ENCODE results near the gene CORO7. TPM values are rescaled to one million over a fixed set of nuclear protein-coding genes. Genes with fewer than 3 reads are reported as not detected.
A peak's percentile ranks its signal among the peaks of the same experiment; 100 is the strongest.

The CORO7 gene
- polyA plus RNA-seq, 1 of the 3 experiments (the other 2 are of a cell fraction), result 25.8 TPM

DNA sequence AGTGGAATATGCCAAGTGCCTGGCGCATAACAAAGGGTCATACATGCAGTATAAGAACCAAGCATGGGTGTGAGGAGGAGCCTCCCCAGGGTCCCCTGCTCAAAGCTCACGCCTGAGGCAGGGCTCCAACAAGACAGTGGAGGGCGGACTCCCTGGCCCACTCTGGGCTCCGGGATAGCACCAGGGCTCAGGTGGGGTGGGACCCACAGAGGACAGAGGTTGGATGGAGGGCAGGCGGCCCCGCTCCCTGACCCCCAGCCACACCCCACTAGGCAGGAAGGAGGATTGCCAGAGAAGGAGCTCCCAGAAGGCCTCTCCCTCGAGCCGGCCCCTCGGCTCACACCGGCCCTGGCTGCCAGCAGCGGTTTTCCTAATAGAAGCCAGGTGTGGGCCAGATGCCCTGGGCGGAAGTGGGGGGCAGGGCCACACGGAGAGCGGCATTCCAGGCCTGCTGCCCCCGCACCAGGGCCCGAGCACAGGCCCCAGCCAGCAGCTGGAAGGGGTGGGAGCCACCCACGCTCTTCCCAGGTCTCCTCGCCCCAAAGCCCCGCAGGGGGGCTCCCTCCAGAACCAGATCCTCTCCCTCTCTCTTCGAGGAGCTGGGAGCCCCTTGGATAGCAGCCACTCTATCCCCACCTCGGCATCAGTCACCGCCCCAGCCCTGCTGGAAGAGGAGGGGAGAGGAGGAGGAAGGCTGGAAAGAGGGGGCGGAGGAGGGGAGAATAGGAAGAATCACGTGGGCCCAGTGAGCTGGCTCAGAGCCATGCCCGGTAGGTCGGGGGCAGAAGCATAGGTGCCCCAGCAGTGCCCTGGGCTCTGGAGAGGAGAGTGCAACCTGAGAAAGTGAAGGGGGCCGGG, 23.8 kb downstream of the CORO7 start:
- POLR2A ChIA-PET, result interaction anchor here (0.5 to 2.7 kb wide), 14 partner anchors 9 to 112 kb away, joined by 3 to 28 read pairs (median 6); partner anchors contain the start of genes CORO7, PAM16 and VASN
- peaks cover 0 to 2% of the 10 kb centered on the region in 2 experiments for H3K36me3 ChIP-seq (replicated peaks in 1 of 2; ENCODE audit: control insufficient read depth in 1 of 2, insufficient read depth in 2 of 2, low read length in 1 of 2)
- 16% methylated on average over 14 of the region's 27 CpGs for WGBS (ENCODE audit: low lambda C conversion rate)
- no peaks in the 10 kb centered on the region for H4K20me1 ChIP-seq (ENCODE audit: insufficient read depth)
- peak overlapping the region; percentile 79 for H3K4me2 ChIP-seq
- peak overlapping the region; percentile 72 to 97 for H3K27ac ChIP-seq (ENCODE audit: low read depth in 2 of 2, low read length in 1 of 2)
- H3K9ac ChIP-seq, result peak overlapping the region; percentile 51; the same call in 1 of the 2 replicates
- CTCF ChIA-PET, result interaction anchor here (0.6 to 32.1 kb wide), 15 partner anchors 9 to 410 kb away, joined by 3 to 558 read pairs (median 6); no protein-coding TSS in a partner anchor
- no peaks in the 10 kb centered on the region for H3K27me3 ChIP-seq (ENCODE audit: insufficient read depth)
- peaks cover 21 to 57% of the 10 kb centered on the region in 2 experiments; a peak in 3 of 4 replicates for H3K4me1 ChIP-seq (ENCODE audit: control insufficient read depth in 1 of 2, insufficient read depth in 2 of 2, low read depth in 1 of 2, low read length in 1 of 2)
- H3F3A ChIP-seq (replicated peaks; ENCODE audit: insufficient read depth), result peaks cover 4% of the 10 kb centered on the region
- H3K9me2 ChIP-seq, result no peaks in the 10 kb centered on the region
- DNase-seq, result peak; percentile 94
- peak overlapping the region; percentile 65 for H2AFZ ChIP-seq (ENCODE audit: low read depth)
- no peaks in the 10 kb centered on the region for H3K9me3 ChIP-seq
- H3K4me3 ChIP-seq (ENCODE audit: low read depth in 2 of 2, low read length in 1 of 2), result no peak overlapping the region
- H3K79me2 ChIP-seq (ENCODE audit: insufficient read depth), result no peaks in the 10 kb centered on the region
- TF ChIP-seq TAF1 (IDR thresholded peaks at IDR 0.05; ENCODE audit: borderline replicate concordance, low read depth, low read length), result peak; percentile 14; the same call in 1 of the 2 replicates
- peak; percentile 83 to 91 for TF ChIP-seq EP300 (IDR thresholded peaks at IDR 0.05; ENCODE audit: borderline replicate concordance in 1 of 2, low read depth in 1 of 2, low read length in 1 of 2)
- TF ChIP-seq JUND (IDR thresholded peaks at IDR 0.05), result no peak; the same call in 1 of the 2 replicates
- TF ChIP-seq GATA2 (CRISPR knock-in tag; IDR thresholded peaks at IDR 0.05), result peak; percentile 22; the same call in 1 of the 2 replicates
- TF ChIP-seq YY1 (IDR thresholded peaks at IDR 0.05; ENCODE audit: low read depth), result no peak
- TF ChIP-seq MXI1 (IDR thresholded peaks at IDR 0.05; ENCODE audit: low read depth, low read length), result no peak; the same call in 1 of the 2 replicates
- TF ChIP-seq SMC3 (IDR thresholded peaks at IDR 0.05; ENCODE audit: low read depth, low read length), result no peak
- TF ChIP-seq RAD21 (IDR thresholded peaks at IDR 0.05; ENCODE audit: low read length), result no peak
- TF ChIP-seq RFX5 (IDR thresholded peaks at IDR 0.05; ENCODE audit: low read length), result no peak
- peak; percentile 89 for TF ChIP-seq TEAD4 (IDR thresholded peaks at IDR 0.05; ENCODE audit: borderline replicate concordance, insufficient read depth)
- peak; percentile 53; the same call in 1 of the 2 replicates for TF ChIP-seq ELF1 (IDR thresholded peaks at IDR 0.05)
- TF ChIP-seq RXRA (IDR thresholded peaks at IDR 0.05; ENCODE audit: borderline replicate concordance, low read depth), result peak; percentile 81; the same call in 1 of the 2 replicates
- TF ChIP-seq EZH2phosphoT487 (IDR thresholded peaks at IDR 0.05; ENCODE audit: borderline replicate concordance, low read depth), result no peak
- TF ChIP-seq NFIC (IDR thresholded peaks at IDR 0.05; ENCODE audit: borderline replicate concordance), result peak; percentile 85
- TF ChIP-seq, protein P1, sequence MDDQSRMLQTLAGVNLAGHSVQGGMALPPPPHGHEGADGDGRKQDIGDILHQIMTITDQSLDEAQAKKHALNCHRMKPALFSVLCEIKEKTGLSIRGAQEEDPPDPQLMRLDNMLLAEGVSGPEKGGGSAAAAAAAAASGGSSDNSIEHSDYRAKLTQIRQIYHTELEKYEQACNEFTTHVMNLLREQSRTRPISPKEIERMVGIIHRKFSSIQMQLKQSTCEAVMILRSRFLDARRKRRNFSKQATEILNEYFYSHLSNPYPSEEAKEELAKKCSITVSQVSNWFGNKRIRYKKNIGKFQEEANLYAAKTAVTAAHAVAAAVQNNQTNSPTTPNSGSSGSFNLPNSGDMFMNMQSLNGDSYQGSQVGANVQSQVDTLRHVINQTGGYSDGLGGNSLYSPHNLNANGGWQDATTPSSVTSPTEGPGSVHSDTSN (IDR thresholded peaks at IDR 0.05), result peak; percentile 75
- no peak for TF ChIP-seq CTCF (IDR thresholded peaks at IDR 0.05)
- no peak for TF ChIP-seq FOSL2 (IDR thresholded peaks at IDR 0.05; ENCODE audit: borderline replicate concordance, low read depth)
- peak; percentile 82 for TF ChIP-seq POLR2AphosphoS5 (IDR thresholded peaks at IDR 0.05; ENCODE audit: low read depth, low read length)
- TF ChIP-seq FOXM1 (IDR thresholded peaks at IDR 0.05; ENCODE audit: low read depth), result no peak
- TF ChIP-seq FOXJ3 (CRISPR knock-in tag; IDR thresholded peaks at IDR 0.05), result peak; percentile 90
- no peak for TF ChIP-seq MEF2A (IDR thresholded peaks at IDR 0.05; ENCODE audit: borderline replicate concordance, low read depth)
- no peak; the same call in 1 of the 2 replicates for TF ChIP-seq GABPA (IDR thresholded peaks at IDR 0.05; ENCODE audit: low read depth)
- peak; percentile 99 for TF ChIP-seq TCF12 (IDR thresholded peaks at IDR 0.05)
- TF ChIP-seq ZBTB33 (IDR thresholded peaks at IDR 0.05; ENCODE audit: borderline replicate concordance, low read depth), result peak; percentile 45; the same call in 1 of the 2 replicates
- no peak for TF ChIP-seq NRF1 (IDR thresholded peaks at IDR 0.05; ENCODE audit: low read depth, low read length)
- TF ChIP-seq, protein P2, sequence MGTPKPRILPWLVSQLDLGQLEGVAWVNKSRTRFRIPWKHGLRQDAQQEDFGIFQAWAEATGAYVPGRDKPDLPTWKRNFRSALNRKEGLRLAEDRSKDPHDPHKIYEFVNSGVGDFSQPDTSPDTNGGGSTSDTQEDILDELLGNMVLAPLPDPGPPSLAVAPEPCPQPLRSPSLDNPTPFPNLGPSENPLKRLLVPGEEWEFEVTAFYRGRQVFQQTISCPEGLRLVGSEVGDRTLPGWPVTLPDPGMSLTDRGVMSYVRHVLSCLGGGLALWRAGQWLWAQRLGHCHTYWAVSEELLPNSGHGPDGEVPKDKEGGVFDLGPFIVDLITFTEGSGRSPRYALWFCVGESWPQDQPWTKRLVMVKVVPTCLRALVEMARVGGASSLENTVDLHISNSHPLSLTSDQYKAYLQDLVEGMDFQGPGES (IDR thresholded peaks at IDR 0.05; ENCODE audit: low read depth, low read length), result no peak

All from SK-N-SH (cell line).